GM19099 (cell line): ENCODE results near the gene CARMIL1.

Experiments
- POLR2A ChIP-seq: IDR thresholded peaks from 3 replicates; pipeline ENCODE4 v1.6.1; 2011; ENCODE audit warnings: low read depth; ENCODE audit not compliant: insufficient read length; ENCODE audit errors: extremely low read depth

The CARMIL1 gene

DNA sequence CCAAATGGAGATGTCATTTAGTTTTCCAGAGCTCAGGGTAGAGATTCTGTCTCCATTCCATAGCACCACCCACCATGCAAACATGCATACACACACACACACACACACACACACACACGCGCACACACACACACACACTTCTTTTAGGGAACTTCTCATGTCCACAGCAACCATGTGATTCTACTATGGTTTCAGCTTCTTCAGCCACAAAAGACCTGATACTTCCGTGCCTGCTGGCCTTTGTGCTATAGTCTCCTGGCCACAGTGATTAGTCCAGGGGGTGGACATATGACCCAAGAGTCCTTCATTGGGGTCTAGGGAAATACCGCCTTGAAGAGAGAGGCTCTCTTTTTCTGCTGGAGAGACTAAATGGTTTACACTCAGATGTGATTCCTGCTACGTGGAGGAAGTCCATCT, 53.5 kb downstream of the CARMIL1 start:
- TF ChIP-seq POLR2A, result no peak

GRCh38 chr6:25333471-25333870, 54.3 kb downstream of the CARMIL1 start:
- no peak for TF ChIP-seq POLR2A

- no peak for TF ChIP-seq POLR2A
Observed at GRCh38 chr6:25334793-25335192, 55.6 kb downstream of the CARMIL1 start.

DNA sequence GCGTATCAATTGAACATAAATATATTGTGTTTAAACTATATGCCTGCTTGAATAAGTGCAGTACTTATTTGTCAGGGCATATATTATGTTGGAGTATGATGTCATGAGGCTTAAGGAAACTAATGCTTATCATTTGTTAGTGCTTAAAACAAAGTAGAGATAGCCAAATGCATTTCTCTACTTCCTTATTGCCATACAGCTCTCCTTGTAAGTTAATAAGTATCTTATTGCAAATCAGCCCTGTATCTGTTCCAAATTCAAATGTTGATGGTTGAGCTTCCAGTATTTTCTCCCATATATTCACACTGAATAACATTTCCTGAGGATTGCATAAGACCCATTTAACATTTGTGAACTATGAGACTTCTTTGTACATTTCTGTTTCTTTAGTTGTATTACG, 57.8 kb downstream of the CARMIL1 start:
- TF ChIP-seq POLR2A, result no peak

DNA sequence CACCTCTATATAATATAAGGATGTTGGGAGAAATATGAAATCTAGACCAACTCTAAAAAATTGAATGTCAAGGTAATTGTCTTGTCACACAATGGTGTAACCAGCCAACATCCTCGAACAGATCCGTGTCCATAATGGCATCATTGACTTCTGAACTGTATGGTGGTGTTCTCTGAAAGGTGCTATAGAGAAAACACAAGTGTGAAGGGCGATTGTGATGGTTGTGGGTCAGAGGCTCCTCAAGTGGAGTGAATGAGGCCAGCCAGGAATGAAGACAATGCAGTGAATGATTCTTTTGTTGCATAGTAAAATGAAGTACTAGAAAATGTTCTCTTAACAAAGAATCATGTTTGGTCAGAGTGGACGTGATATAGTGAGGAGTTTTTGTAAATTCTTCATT, 58.3 kb downstream of the CARMIL1 start:
- no peak for TF ChIP-seq POLR2A

DNA sequence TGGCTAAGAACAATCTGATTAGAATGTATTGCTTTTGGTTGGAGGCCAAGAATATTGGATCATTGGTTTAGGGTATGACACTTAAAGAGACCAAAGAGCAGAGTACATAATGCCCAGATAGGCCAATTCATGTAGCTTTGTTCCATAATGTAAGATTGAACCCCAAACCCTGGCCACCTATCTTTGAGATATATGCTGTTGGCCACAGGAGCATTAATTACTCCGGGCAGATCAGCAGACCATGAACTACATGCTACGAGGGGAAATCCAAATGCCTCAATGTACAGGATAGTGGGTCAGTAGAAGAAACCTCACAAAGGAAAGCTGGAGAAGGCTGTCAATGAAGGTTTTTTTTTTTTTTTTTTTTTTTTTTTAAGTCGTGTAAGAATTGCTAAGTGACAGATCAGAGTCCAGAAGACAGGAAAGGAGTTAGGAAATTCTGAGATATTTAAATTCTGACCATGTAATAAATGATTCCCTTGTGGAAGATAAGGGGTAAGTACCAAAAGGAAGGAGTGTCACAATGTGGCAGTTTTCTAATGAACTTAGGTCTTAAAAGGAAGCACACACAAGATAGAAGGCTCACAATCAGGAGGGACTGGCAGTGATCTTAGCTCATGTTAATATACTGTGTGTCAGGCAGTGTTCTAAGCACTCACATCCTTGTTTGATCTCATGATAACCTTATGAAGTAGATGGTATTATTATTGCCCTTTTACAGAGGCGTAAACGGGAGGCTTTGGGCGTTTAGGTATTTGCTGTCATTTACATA, 61.4 kb downstream of the CARMIL1 start:
- TF ChIP-seq POLR2A, result no peak

DNA sequence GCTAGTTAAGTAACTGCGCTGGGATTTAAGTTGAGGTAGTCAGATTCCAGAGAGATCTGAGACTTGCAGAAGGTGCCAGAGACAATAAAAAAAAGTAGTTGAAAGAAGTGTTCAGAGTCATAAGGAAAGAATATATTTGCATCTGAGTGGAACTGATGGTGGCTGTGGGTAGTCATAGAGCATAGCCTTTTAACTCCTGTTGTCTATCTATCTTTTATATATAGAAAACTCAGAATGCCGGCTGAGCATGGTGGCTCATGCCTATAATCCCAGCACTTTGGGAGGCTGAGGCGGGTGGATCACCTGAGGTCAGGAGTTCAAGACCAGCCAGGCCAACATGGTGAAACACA, 62.0 kb downstream of the CARMIL1 start:
- TF ChIP-seq POLR2A, result no peak

DNA sequence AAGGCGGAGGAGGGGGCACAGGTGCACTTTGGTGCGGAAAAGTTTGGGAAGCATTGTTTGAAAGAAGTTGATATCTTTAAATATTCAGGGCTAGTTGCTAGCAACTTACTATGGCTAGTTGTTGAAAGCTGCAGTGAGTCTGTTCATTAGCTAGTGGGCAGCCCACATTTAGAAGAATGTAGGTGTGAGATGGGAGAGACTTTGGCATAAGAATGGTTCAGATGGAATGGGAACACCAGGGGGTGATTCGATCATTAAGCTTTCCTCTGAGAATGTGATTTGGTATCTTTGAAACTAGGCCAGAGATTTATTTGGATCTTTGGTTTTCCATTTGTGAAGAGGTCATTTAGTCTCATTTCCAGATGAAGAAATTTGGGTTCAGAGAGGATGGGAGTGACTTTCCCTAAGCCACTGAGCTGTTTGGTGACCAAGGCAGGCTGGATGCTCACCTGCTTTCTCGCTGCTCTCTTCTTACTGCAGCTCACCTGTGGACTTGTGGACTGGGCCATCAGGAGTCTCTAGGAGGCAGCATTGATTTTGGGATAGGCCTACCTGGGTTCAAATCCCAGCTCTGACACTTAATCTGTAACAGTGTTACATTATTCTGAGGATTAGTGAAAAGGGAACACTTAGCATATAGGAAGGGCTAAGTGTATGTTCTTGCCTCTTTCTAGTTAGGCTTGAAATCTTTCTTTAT, 62.9 kb downstream of the CARMIL1 start:
- no peak for TF ChIP-seq POLR2A

GRCh38 chr6:25342802-25343201, 63.6 kb downstream of the CARMIL1 start:
- no peak for TF ChIP-seq POLR2A

- TF ChIP-seq POLR2A, result no peak
Observed at GRCh38 chr6:25343984-25344383, 64.8 kb downstream of the CARMIL1 start.

DNA sequence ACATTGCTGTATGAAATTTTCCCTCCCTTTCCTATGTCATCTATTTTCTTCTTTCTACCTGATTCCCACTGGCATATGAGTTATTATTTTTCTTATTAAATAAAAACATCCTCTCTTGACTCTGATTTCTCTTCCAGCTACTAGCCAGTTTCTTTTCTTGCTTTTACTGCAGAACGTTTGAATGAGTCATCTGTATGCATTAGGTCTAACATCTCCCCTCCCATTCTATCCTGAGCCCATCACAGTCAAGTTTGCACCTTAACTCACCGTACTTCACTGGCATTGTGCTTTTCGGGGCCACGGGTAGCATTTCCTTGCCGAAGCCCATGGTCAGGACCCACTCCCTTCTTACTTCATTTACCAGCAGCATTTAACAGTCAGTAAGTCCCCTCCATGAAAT, 65.7 kb downstream of the CARMIL1 start:
- no peak for TF ChIP-seq POLR2A

DNA sequence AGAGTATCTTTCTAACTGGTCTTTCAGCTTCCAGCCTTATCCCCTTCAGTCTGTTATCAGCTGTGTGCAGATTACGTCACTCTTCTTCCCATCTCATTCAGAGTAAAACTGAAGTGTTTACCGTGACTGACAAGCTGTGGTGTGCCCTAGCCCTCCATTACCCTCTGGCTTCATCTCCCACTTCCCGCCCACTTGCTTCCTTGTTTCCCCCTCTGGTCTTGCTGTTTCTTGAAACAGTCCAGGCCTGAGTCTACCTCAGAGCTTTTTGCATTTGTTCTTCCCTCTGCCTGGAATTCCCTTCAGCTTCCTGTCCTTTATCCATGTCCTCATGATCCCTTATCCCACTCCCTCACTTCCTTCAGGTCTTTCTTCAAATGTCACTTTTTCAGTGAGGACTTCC, 66.9 kb downstream of the CARMIL1 start:
- no peak for TF ChIP-seq POLR2A

- TF ChIP-seq POLR2A, result no peak
Observed at GRCh38 chr6:25350573-25350972, 71.4 kb downstream of the CARMIL1 start.

DNA sequence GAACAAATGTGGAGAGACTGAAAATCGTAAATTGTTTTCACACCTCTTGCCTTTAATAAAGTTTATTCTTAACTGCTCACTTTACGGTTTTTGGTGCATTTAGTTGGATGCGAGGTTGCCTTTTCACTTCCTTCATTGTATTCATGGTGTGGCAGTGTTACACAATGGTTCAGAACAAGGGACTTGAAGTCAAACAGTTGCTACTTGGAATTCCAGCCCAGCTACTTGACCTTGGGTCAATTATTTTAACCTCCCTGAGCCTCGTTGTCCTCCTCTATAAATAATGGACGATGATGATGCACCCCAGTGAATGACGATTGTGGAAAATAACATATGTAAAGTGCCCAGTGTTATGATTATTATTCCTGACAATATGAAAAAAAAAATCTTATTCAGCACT, 72.3 kb downstream of the CARMIL1 start:
- no peak for TF ChIP-seq POLR2A

DNA sequence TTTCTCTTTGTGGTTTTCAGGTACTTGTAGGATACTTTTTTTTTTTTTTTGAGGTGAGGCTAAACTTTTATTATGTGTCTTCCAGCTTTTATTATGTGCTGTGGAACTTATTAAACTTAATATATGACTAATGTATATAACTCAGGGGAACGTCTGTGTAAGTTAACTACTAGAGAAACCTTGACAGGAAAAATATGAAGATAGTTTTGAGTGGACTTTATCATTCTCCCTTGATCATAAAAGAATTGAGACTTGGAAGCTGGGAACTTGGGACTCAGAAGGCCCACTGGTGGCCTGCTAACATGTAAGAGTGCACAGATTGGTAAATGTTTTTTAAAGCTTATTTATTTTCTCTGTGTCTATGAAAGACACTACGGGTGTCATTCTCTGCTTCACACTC, 73.1 kb downstream of the CARMIL1 start:
- TF ChIP-seq POLR2A, result no peak

DNA sequence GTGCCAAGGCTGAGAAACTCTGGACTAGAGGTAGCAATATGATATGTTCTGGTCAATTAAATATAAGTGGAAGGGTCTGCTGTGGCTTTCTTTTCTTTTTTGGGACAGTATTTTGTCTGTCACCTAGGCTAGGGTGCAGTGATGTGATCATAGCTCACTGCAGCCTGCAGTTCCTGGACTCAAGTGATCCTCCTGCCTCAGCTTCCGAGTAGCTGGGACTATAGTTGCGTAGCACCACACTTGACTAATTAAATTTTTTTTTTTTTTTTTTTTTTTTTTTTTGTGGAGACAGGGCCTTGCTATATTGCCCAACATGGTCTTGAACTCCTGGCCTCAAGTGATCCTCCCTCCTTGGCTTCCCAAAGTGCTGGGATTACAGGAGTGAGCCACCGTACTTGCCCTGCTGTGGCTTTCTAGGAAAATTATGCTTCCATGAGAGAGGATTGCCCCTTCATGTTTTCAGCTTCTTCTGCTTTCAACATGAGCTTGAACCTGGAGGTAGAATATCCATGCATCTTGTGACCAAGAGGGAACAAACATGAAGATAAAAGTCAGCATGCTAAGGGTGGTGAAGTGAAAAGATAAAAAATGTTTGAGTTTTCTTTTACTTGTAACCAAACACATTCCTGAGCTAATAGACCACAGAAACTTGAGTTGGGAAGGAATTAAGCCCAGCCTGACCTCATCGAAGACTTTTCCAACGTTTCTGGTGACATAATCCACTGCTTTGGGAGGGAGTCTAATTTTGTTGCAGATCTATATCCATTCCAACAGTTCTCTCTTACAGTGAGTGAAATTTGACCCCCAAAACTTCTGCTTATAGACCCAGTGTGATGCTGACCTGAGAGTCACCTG, 75.1 kb downstream of the CARMIL1 start:
- no peak for TF ChIP-seq POLR2A

- TF ChIP-seq POLR2A, result no peak
Observed at GRCh38 chr6:25359191-25359861, 80.2 kb downstream of the CARMIL1 start.
